ENCODE measurements around the gene PARVA. TPM values are rescaled to one million over a fixed set of nuclear protein-coding genes. Genes with fewer than 3 reads are reported as not detected.
A peak's percentile ranks its signal among the peaks of the same experiment; 100 is the strongest.

The PARVA gene
- total and polyA plus RNA-seq, 9 of the 15 experiments (the other 6 are each of a cell fraction or from before 2014, with no cell fraction given) = 0.11 TPM; not detected in 8

DNA sequence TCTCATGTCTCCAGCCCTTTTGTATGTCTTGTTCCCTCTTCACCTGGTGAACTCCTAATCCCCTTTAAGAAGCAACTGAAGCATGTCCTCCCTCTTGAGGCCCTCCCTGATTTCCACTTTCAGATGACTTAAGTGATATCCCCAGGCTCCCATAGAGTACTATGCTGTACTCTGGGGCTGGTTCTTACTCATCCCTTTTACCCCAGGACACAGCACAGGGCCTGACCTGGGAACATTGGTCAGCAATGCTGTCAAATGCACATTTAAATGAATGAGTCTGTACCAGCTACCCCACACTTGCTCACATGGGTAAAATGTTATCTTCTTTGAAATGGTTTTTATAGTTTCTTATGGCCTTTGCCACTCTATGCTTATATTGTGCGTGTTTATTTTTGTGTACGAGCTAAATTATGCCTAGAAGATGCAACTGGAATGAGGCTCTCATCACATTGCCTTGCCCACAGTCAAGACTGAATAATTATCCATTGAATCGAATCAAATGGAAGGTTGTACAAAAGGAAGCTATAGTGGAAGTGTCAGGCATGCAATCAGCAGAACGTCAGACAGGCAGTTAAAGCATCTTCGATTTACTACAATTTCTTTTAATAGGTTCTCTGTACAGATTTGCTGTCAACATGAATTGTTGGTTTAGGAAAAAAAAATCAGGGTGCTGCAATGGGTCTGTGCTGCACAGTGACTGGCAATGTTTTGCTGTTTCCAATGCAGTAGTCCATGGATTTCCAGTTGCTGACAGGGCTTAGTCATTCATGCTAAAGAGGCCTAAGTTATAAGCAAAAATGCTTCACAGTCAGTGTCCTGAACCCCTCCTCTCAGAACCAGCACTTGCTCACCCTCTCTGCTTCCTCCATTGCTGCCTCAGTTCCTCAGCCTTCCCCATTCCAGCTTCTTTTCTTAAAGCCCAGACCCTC lies 79.5 kb downstream of the PARVA start:
- Histone ChIP-seq H3K27ac (ENCODE audit: extremely low read depth, low read depth, low read length) (no peak overlapping the region), H3K79me2 (ENCODE audit: control insufficient read depth, insufficient read depth, low read length) (no peaks in the 10 kb centered on the region), H3K4me2 (ENCODE audit: insufficient read depth, low read length) (no peak overlapping the region), H4K20me1 (replicated peaks; ENCODE audit: control insufficient read depth, insufficient read depth, low read length) (no peaks in the 10 kb centered on the region; the same call in 1 of the 2 replicates), H3K4me1 (replicated peaks in 1 of 2; ENCODE audit: control insufficient read depth in 2 of 2, insufficient read depth in 2 of 2, low read length in 2 of 2) (0 out of 5 replicates have a peak, but pooled peaks cover 0 to 2% of the 10 kb centered on the region in 2 experiments), H3K9me3 (replicated peaks; ENCODE audit: control insufficient read depth, insufficient read depth, low read depth, low read length) (no peaks in the 10 kb centered on the region), H3K36me3 (ENCODE audit: control insufficient read depth, insufficient read depth, low read length) (no peaks in the 10 kb centered on the region), H3K27me3 (ENCODE audit: control insufficient read depth in 2 of 2, insufficient read depth in 2 of 2, low read length in 2 of 2) (peaks cover 5 to 24% of the 10 kb centered on the region in 2 experiments; a peak in 2 of 5 replicates), H3K9me1 (ENCODE audit: control insufficient read depth, insufficient read depth, low read length) (no peaks in the 10 kb centered on the region), H3K4me3 (no peak overlapping the region), H3K9ac (ENCODE audit: insufficient read depth in 1 of 2, low read depth in 2 of 2, low read length in 2 of 2) (no peak overlapping the region), H2AFZ (ENCODE audit: low read depth, low read length) (no peak overlapping the region)
- POLR2A ChIA-PET = interaction anchor here (0.6 kb wide), 1 partner anchor 16 kb away, joined by 4 read pairs; no protein-coding TSS in a partner anchor
- in situ Hi-C loops (cut with MboI) (no loop called here), intact Hi-C loops (cut with micrococcal nuclease) (no loop called here)
- no peak for FAIRE-seq
- no peak for DNase-seq (ENCODE audit: extremely low read depth in 1 of 4, low spot score in 3 of 4)
- ATAC-seq = no peak
- no TSS peak for BruUV-seq (replicated peaks)
- CTCF ChIA-PET (ENCODE audit: low intra/inter-chr PET ratio) = no interaction called here
- TF ChIP-seq, protein P1, sequence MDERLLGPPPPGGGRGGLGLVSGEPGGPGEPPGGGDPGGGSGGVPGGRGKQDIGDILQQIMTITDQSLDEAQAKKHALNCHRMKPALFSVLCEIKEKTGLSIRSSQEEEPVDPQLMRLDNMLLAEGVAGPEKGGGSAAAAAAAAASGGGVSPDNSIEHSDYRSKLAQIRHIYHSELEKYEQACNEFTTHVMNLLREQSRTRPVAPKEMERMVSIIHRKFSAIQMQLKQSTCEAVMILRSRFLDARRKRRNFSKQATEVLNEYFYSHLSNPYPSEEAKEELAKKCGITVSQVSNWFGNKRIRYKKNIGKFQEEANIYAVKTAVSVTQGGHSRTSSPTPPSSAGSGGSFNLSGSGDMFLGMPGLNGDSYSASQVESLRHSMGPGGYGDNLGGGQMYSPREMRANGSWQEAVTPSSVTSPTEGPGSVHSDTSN (CRISPR knock-in tag; IDR thresholded peaks at IDR 0.05; ENCODE audit: low read depth) = no peak
- TF ChIP-seq, protein P1 (tag; conservative IDR thresholded peaks at IDR 0.05; ENCODE audit: low read depth) = 0 out of 2 replicates have a peak, but pooled peaks have one; percentile 21
- TF ChIP-seq, protein P2, sequence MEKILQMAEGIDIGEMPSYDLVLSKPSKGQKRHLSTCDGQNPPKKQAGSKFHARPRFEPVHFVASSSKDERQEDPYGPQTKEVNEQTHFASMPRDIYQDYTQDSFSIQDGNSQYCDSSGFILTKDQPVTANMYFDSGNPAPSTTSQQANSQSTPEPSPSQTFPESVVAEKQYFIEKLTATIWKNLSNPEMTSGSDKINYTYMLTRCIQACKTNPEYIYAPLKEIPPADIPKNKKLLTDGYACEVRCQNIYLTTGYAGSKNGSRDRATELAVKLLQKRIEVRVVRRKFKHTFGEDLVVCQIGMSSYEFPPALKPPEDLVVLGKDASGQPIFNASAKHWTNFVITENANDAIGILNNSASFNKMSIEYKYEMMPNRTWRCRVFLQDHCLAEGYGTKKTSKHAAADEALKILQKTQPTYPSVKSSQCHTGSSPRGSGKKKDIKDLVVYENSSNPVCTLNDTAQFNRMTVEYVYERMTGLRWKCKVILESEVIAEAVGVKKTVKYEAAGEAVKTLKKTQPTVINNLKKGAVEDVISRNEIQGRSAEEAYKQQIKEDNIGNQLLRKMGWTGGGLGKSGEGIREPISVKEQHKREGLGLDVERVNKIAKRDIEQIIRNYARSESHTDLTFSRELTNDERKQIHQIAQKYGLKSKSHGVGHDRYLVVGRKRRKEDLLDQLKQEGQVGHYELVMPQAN (IDR thresholded peaks at IDR 0.05; ENCODE audit: borderline replicate concordance) = no peak
- TF ChIP-seq ZFP36 (IDR thresholded peaks at IDR 0.05; ENCODE audit: low read depth, low read length, partially characterized antibody) (peak; percentile 3), CBFA2T3 (IDR thresholded peaks at IDR 0.05) (no peak)
- 0% methylated on average over 5 of the region's 5 CpGs for WGBS (ENCODE audit: insufficient coverage, low coverage, missing lambda C conversion rate)

All from K562 (cell line).